ENCODE data around the gene DAW1.

DAW1 gene

GRCh38 chr2:227862227-227862740 lies 9.1 kb upstream of the DAW1 start:
- DNase-seq (ENCODE audit: low read depth, low spot score): no peak

- DNase-seq (ENCODE audit: low read depth, low spot score): no peak
These were observed 8.5 kb upstream of the DAW1 start for GRCh38 chr2:227862741-227863588.

- DNase-seq (ENCODE audit: low read depth, low spot score): no peak
These were observed 7.2 kb upstream of the DAW1 start for GRCh38 chr2:227864161-227864756.

- no peak for DNase-seq (ENCODE audit: low read depth, low spot score)
These were observed 6.1 kb upstream of the DAW1 start for GRCh38 chr2:227865291-227865690.

- DNase-seq (ENCODE audit: low read depth, low spot score): no peak
These were observed 4.0 kb upstream of the DAW1 start for GRCh38 chr2:227867386-227867785.

GRCh38 chr2:227870710-227871374 lies 589 bp upstream of the DAW1 start:
- no peak for DNase-seq (ENCODE audit: low read depth, low spot score)

- DNase-seq (ENCODE audit: low read depth, low spot score): no peak
These were observed 1.2 kb downstream of the DAW1 start for GRCh38 chr2:227872676-227873075.

- DNase-seq (ENCODE audit: low read depth, low spot score): no peak
These were observed 4.9 kb downstream of the DAW1 start for GRCh38 chr2:227876300-227876801.

GRCh38 chr2:227877421-227878310 lies 6.2 kb downstream of the DAW1 start:
- no peak for DNase-seq (ENCODE audit: low read depth, low spot score)

GRCh38 chr2:227880460-227880859 lies 9.0 kb downstream of the DAW1 start:
- no peak for DNase-seq (ENCODE audit: low read depth, low spot score)

- DNase-seq (ENCODE audit: low read depth, low spot score): no peak
These were observed 10.6 kb downstream of the DAW1 start for GRCh38 chr2:227881866-227882517.

GRCh38 chr2:227884511-227884947 lies 13.1 kb downstream of the DAW1 start:
- DNase-seq (ENCODE audit: low read depth, low spot score): no peak

- DNase-seq (ENCODE audit: low read depth, low spot score): no peak
These were observed 14.7 kb downstream of the DAW1 start for GRCh38 chr2:227886149-227886548.

- DNase-seq (ENCODE audit: low read depth, low spot score): no peak
These were observed 16.9 kb downstream of the DAW1 start for GRCh38 chr2:227888289-227888688.

- DNase-seq (ENCODE audit: low read depth, low spot score): no peak
These were observed 17.9 kb downstream of the DAW1 start for GRCh38 chr2:227889336-227889735.

GRCh38 chr2:227890495-227891079 lies 19.2 kb downstream of the DAW1 start:
- no peak for DNase-seq (ENCODE audit: low read depth, low spot score)

GRCh38 chr2:227891673-227892072 lies 20.2 kb downstream of the DAW1 start:
- no peak for DNase-seq (ENCODE audit: low read depth, low spot score)

- no peak for DNase-seq (ENCODE audit: low read depth, low spot score)
These were observed 31.9 kb downstream of the DAW1 start for GRCh38 chr2:227903381-227903780.

GRCh38 chr2:227906991-227907390 lies 35.6 kb downstream of the DAW1 start:
- no peak for DNase-seq (ENCODE audit: low read depth, low spot score)
